HEK293 (cell line): ENCODE data around the gene NPPA.

ENCODE experiments used
- CTCF ChIP-seq: fragments of 450-650 bp; formaldehyde crosslinking; IDR thresholded peaks from 2 replicates; pipeline ENCODE4 v1.5.1; 2016; ENCODE audit warnings: missing biosample characterization, missing genetic modification characterization
- KLF1 ChIP-seq: fragments of 450-650 bp; formaldehyde crosslinking; IDR thresholded peaks from 2 replicates; pipeline ENCODE4 v1.5.1; 2016; ENCODE audit warnings: missing biosample characterization, missing genetic modification characterization
- SCRT1 ChIP-seq: fragments of 450-650 bp; formaldehyde crosslinking; IDR thresholded peaks from 2 replicates; pipeline ENCODE4 v1.5.1; 2016; ENCODE audit warnings: missing biosample characterization, missing genetic modification characterization, borderline replicate concordance
- TCF7L2 ChIP-seq: IDR thresholded peaks from 2 replicates; pipeline ENCODE4 v1.6.1; 2011; ENCODE audit warnings: low read depth, mild to moderate bottlenecking, inconsistent platforms, low read length, moderate library complexity, borderline replicate concordance
- ZBTB11 ChIP-seq: fragments of 450-650 bp; formaldehyde crosslinking; conservative IDR thresholded peaks from 2 replicates; pipeline ENCODE4 v1.5.1; 2016; ENCODE audit warnings: low read depth, missing biosample characterization, missing genetic modification characterization
- ZBTB21 ChIP-seq: fragments of 450-650 bp; formaldehyde crosslinking; IDR thresholded peaks from 2 replicates; pipeline ENCODE4 v1.5.1; 2017; ENCODE audit warnings: missing biosample characterization, missing genetic modification characterization
- ZBTB7A ChIP-seq: fragments of 450-650 bp; formaldehyde crosslinking; IDR thresholded peaks from 2 replicates; pipeline ENCODE4 v1.5.1; 2016; ENCODE audit warnings: low read depth, missing biosample characterization, missing genetic modification characterization
- ZNF24 ChIP-seq: fragments of 450-650 bp; formaldehyde crosslinking; IDR thresholded peaks from 2 replicates; pipeline ENCODE4 v1.5.1; 2016; ENCODE audit warnings: missing biosample characterization, missing genetic modification characterization
- ZNF274 ChIP-seq, 2 experiments: fragments of 200-500 bp in 1 of 2; fragments of 450-650 bp in 1 of 2; sonication (Bioruptor generic) in 1 of 2; formaldehyde crosslinking in 1 of 2; IDR thresholded peaks; 2 replicates each; pipeline versions ENCODE4 v1.5.1 to v1.6.1; 2014 to 2016; ENCODE audit warnings: borderline replicate concordance in 1 of 2, inconsistent platforms in 1 of 2, low read length in 1 of 2, missing biosample characterization in 1 of 2, missing genetic modification characterization in 1 of 2
- ZNF324 ChIP-seq: fragments of 450-650 bp; formaldehyde crosslinking; IDR thresholded peaks from 2 replicates; pipeline ENCODE4 v1.5.1; 2016; ENCODE audit warnings: missing biosample characterization, missing genetic modification characterization
- ZNF416 ChIP-seq: fragments of 450-650 bp; formaldehyde crosslinking; IDR thresholded peaks from 2 replicates; pipeline ENCODE4 v1.5.1; 2016; ENCODE audit warnings: missing biosample characterization, missing genetic modification characterization
- ZNF639 ChIP-seq: fragments of 450-650 bp; formaldehyde crosslinking; IDR thresholded peaks from 2 replicates; pipeline ENCODE4 v1.5.1; 2016; ENCODE audit warnings: missing biosample characterization, missing genetic modification characterization
- ZSCAN4 ChIP-seq: fragments of 450-650 bp; formaldehyde crosslinking; IDR thresholded peaks from 2 replicates; pipeline ENCODE4 v1.5.1; 2017; ENCODE audit warnings: missing biosample characterization, missing genetic modification characterization

- TF ChIP-seq ZSCAN4 (no peak), CTCF (no peak), ZBTB21 (tag by site-specific recombination) (no peak), ZNF24 (no peak), ZBTB7A (tag by site-specific recombination) (no peak), KLF1 (tag by site-specific recombination) (no peak), SCRT1 (tag by site-specific recombination) (no peak), ZNF416 (no peak), ZBTB11 (tag by site-specific recombination) (no peak), ZNF639 (tag by site-specific recombination) (no peak), ZNF324 (tag by site-specific recombination) (no peak), TCF7L2 (no peak), ZNF274 (IDR thresholded peaks at IDR 0.05; ENCODE audit: low read length) (no peak), ZNF274 (tag by site-specific recombination; IDR thresholded peaks at IDR 0.05; ENCODE audit: borderline replicate concordance) (no peak)
These were observed at the start of gene NPPA for GRCh38 chr1:11847667-11848372.
